PC-9 (cell line): ENCODE data around the gene GAGE10. TPM values are rescaled to one million over a fixed set of nuclear protein-coding genes. Genes with fewer than 3 reads are reported as not detected.
"Not testable (repeated sequence)": the region's sequence is repeated elsewhere in the genome, so short reads cannot be mapped to it uniquely, and the experiment has no call there.

Experiments
- BruUV-seq: library from RNA; stranded (reverse); fragments of 400-500 nt; replicated peaks from 2 replicates; lab custom pipeline; 2021; lab: Mats Ljungman, UMichigan
- CTCF ChIA-PET: fragments of 300-600 bp; sonication (Branson Sonifier 250); formaldehyde crosslinking; loops from one replicate; lab custom pipeline; 2022; ENCODE audit warnings: antibody characterized with exemption; lab: Charles Lee
- POLR2A ChIA-PET: fragments of 300-600 bp; sonication (Branson Sonifier 250); formaldehyde crosslinking; loops from one replicate; lab custom pipeline; 2022; ENCODE audit warnings: antibody characterized with exemption; ENCODE audit not compliant: unreplicated experiment; lab: Charles Lee
- DNase-seq, 2 experiments: peaks; one replicate each; pipeline versions ENCODE4 v3.0.0 to v3.0.0-alpha.2; 2015 to 2022; ENCODE audit warnings: mixed read lengths in 1 of 2
- H2AFZ ChIP-seq: fragments of 200-600 bp; sonication (generic); 2 replicates; pipeline ENCODE4 v1.8.1; 2017; ENCODE audit warnings: antibody characterized with exemption
- H3F3A ChIP-seq: fragments of 200-600 bp; sonication (generic); 2 replicates; pipeline ENCODE4 v1.8.1; 2017; ENCODE audit warnings: antibody characterized with exemption, mild to moderate bottlenecking, low read depth; ENCODE audit not compliant: insufficient read depth
- H3K27ac ChIP-seq: fragments of 200-600 bp; sonication (generic); 2 replicates; pipeline ENCODE4 v1.6.1; 2016; ENCODE audit warnings: mixed run types
- H3K27me3 ChIP-seq: fragments of 200-600 bp; sonication (generic); 2 replicates; pipeline ENCODE4 v1.6.1; 2016; ENCODE audit warnings: low read depth, mixed run types; ENCODE audit not compliant: insufficient read depth
- H3K36me3 ChIP-seq: fragments of 200-600 bp; sonication (generic); 2 replicates; pipeline ENCODE4 v1.6.1; 2016; ENCODE audit warnings: low read depth, mixed run types
- H3K4me1 ChIP-seq: fragments of 200-600 bp; sonication (generic); replicated peaks from 2 replicates; pipeline ENCODE4 v1.6.1; 2016; ENCODE audit warnings: mixed run types; ENCODE audit not compliant: insufficient read depth
- H3K4me2 ChIP-seq: fragments of 200-600 bp; sonication (generic); 2 replicates; pipeline ENCODE4 v1.6.1; 2017; ENCODE audit warnings: mixed run types
- H3K4me3 ChIP-seq: fragments of 200-600 bp; sonication (generic); 2 replicates; pipeline ENCODE4 v1.6.1; 2016; ENCODE audit warnings: mixed run types
- H3K79me2 ChIP-seq: fragments of 200-600 bp; sonication (generic); 2 replicates; pipeline ENCODE4 v1.6.1; 2017; ENCODE audit warnings: low read depth, mixed run types
- H3K9me2 ChIP-seq: fragments of 200-600 bp; sonication (generic); 2 replicates; pipeline ENCODE4 v1.8.1; 2017; ENCODE audit warnings: mild to moderate bottlenecking; ENCODE audit not compliant: insufficient read depth
- H3K9me3 ChIP-seq: fragments of 200-600 bp; sonication (generic); 2 replicates; pipeline ENCODE4 v1.8.1; 2016; ENCODE audit warnings: low read depth; ENCODE audit not compliant: insufficient read depth
- H4K20me1 ChIP-seq: fragments of 200-600 bp; sonication (generic); 2 replicates; pipeline ENCODE4 v1.8.1; 2017; ENCODE audit not compliant: insufficient read depth
- intact Hi-C: fragments of 100-400 bp; cut with micrococcal nuclease; formaldehyde crosslinking; loops from one replicate; pipeline ENCODE4 v1.10.0; 2022; ENCODE audit not compliant: unreplicated experiment
- total RNA-seq: library from RNA; stranded (reverse); gene quantifications from 2 replicates; pipeline ENCODE4 v1.2.3, GENCODE V29; 2021

GAGE10 gene
- total RNA-seq, 1 experiment from 2014 or later = not detected

- H3K4me3 ChIP-seq, DNase-seq, H2AFZ ChIP-seq, H3K27ac ChIP-seq, H3K36me3 ChIP-seq, BruUV-seq, H3K79me2 ChIP-seq, H3K27me3 ChIP-seq, H3K9me3 ChIP-seq, H3K4me1 ChIP-seq, POLR2A ChIA-PET, H3K4me2 ChIP-seq, H3F3A ChIP-seq, intact Hi-C loops, H4K20me1 ChIP-seq, CTCF ChIA-PET, H3K9me2 ChIP-seq: not testable (repeated sequence)
These were observed 38.0 kb downstream of the GAGE10 start for GRCh38 chrX:49341449-49341848.

GRCh38 chrX:49344496-49345175 is 41.2 kb downstream of the GAGE10 start:
- BruUV-seq, H3K9me2 ChIP-seq, H3F3A ChIP-seq, POLR2A ChIA-PET, H3K4me1 ChIP-seq, H3K27ac ChIP-seq, H2AFZ ChIP-seq, H3K4me2 ChIP-seq, H3K79me2 ChIP-seq, DNase-seq, H3K36me3 ChIP-seq, H4K20me1 ChIP-seq, CTCF ChIA-PET, H3K27me3 ChIP-seq, H3K4me3 ChIP-seq, intact Hi-C loops, H3K9me3 ChIP-seq: not testable (repeated sequence)

- CTCF ChIA-PET, H4K20me1 ChIP-seq, H3K27me3 ChIP-seq, H3K36me3 ChIP-seq, H2AFZ ChIP-seq, DNase-seq, H3K79me2 ChIP-seq, H3K4me1 ChIP-seq, H3K9me2 ChIP-seq, H3F3A ChIP-seq, H3K4me3 ChIP-seq, H3K9me3 ChIP-seq, H3K4me2 ChIP-seq, BruUV-seq, intact Hi-C loops, H3K27ac ChIP-seq, POLR2A ChIA-PET: not testable (repeated sequence)
These were observed 42.0 kb downstream of the GAGE10 start for GRCh38 chrX:49345402-49345801.

GRCh38 chrX:49346150-49346549 is 42.7 kb downstream of the GAGE10 start:
- H2AFZ ChIP-seq, H3K9me2 ChIP-seq, DNase-seq, H3K27me3 ChIP-seq, H3K4me2 ChIP-seq, H3K27ac ChIP-seq, H3K9me3 ChIP-seq, CTCF ChIA-PET, intact Hi-C loops, H4K20me1 ChIP-seq, H3F3A ChIP-seq, BruUV-seq, H3K4me3 ChIP-seq, H3K36me3 ChIP-seq, H3K79me2 ChIP-seq, POLR2A ChIA-PET, H3K4me1 ChIP-seq: not testable (repeated sequence)

Other genes starting within 250 kb of the GAGE10 start
- 20.6 and 23.9 TPM in 2 replicates for gene CCDC120, start 244.6 kb upstream of the GAGE10 start, total RNA-seq
- 12.8 and 17.6 TPM in 2 replicates for gene PRAF2, start 229.6 kb upstream of the GAGE10 start, total RNA-seq
- gene WDR45, start 223.8 kb upstream of the GAGE10 start, total RNA-seq = 36.7 and 43.4 TPM in 2 replicates
- 12.8 and 17.6 TPM in 2 replicates for gene GPKOW, start 179.9 kb upstream of the GAGE10 start, total RNA-seq
- 1.8 and 2.0 TPM in 2 replicates for gene MAGIX, start 140.9 kb upstream of the GAGE10 start, total RNA-seq
- 90.0 and 94.5 TPM in 2 replicates for gene PLP2, start 131.7 kb upstream of the GAGE10 start, total RNA-seq
- gene PRICKLE3, start 117.3 kb upstream of the GAGE10 start, total RNA-seq = 13.1 and 13.5 TPM in 2 replicates
- 0.44 and 0.63 TPM in 2 replicates for gene SYP, start 103.5 kb upstream of the GAGE10 start, total RNA-seq
- gene CACNA1F, start 70.3 kb upstream of the GAGE10 start, total RNA-seq = not detected in 2 replicates
- gene CCDC22, start 68.2 kb upstream of the GAGE10 start, total RNA-seq = 8.6 and 9.2 TPM in 2 replicates
- not detected in 2 replicates for gene FOXP3, start 38.9 kb upstream of the GAGE10 start, total RNA-seq
- gene PPP1R3F, start 33.9 kb upstream of the GAGE10 start, total RNA-seq = 3.6 and 5.2 TPM in 2 replicates
- not detected in 2 replicates for gene GAGE12J, start 18.4 kb downstream of the GAGE10 start, total RNA-seq
- gene GAGE13, start 27.9 kb downstream of the GAGE10 start, total RNA-seq = not detected in 2 replicates
- not detected in 2 replicates for gene GAGE12C, start 228.5 kb downstream of the GAGE10 start, total RNA-seq
- gene GAGE12D, start 238.1 kb downstream of the GAGE10 start, total RNA-seq = not detected in 2 replicates
- not detected in 2 replicates for gene GAGE12E, start 247.6 kb downstream of the GAGE10 start, total RNA-seq